GM21786 (cell line): Measurements from ENCODE around the gene DLGAP1.
"Not testable (repeated sequence)": the region's sequence is repeated elsewhere in the genome, so short reads cannot be mapped to it uniquely, and the experiment has no call there.

Source experiments
- ATAC-seq: cut with Tn5 transposase; IDR thresholded peaks from one replicate; pipeline ENCODE4 v1.9.1; 2021; ENCODE audit not compliant: unreplicated experiment

Gene DLGAP1

GRCh38 chr18:4455113-4455811 lies at the start of gene DLGAP1:
TSS of gene DLGAP1 (minus strand) at chr18:4455307.
- no peak for ATAC-seq

DNA sequence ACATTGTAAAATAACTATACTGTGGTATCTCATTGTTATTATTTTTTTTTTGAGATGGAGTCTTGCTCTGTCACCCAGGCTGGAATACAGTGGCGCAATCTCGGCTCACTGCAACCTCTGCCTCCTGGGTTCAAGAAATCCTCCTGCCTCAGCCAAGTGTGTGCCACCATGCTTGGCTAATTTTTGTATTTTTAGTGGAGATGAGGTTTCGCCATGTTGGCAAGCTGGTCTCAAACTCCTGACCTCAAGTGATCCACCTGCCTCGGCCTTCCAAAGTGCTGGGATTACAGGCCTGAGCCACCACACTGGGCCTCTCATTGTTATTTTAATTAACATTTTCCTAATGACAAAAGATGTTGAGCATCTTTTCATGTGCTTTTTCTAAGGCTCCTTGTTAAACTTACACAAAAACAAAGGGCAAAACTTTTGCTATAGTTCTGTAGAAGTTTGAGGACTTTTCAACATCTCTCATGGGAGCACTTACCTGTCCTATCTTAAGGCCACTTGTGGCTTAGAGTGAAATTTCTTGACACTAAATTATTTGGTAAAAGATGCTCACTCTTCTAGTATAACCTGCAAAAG lies 39.7 kb upstream of the DLGAP1 start:
- ATAC-seq = not testable (repeated sequence)

DNA sequence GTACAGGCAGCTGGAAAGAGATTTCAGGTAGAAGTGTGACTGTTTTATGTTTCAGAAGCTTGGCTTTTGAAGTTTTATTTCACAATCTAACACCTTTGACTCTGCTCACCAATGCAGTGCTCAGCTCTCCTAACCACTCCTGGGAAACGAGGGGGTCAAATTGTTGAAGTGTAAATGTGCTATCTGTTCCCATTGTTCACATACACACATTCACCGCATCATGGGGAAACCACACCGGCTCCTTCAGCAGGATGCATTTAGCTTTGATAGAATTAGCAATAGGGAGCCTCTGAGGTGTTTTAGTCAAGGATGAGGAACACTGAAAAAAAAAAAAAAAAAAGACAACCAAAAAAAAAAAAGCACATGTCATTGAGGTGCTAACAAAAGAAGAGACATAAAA lies 13.4 kb upstream of the DLGAP1 start:
- ATAC-seq = no peak

DNA sequence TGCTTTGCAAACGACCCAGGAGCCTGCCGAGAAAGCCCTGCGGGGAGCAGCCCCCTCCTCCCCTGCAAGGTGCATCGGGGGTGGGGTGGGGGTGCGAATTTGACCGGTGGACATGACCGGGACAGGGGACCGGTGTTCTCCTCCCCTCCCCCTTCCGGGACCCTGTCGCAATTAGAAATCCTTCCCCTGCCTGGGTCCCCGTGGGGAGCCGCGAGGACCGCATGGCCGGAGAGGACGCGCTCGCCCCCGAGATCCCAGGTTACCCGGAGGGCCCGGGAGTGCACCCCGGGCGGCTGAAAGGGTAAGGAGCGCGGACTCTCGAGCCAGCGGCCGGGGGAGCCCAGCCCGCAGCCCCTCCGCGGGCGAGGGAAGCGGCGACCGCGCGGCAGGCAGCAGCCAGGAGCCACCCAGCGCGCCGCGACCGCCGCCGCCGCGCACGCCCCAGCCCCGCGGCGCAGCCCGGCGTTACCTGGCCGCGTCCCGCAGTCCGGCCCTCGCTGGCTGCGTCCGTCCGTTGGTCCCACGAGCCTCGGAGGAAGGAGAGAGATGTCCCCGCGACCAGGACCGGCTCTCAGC lies 482 bp downstream of the DLGAP1 start:
- no peak for ATAC-seq

- no peak for ATAC-seq
Observed at GRCh38 chr18:4453874-4454536, 1.1 kb downstream of the DLGAP1 start.

DNA sequence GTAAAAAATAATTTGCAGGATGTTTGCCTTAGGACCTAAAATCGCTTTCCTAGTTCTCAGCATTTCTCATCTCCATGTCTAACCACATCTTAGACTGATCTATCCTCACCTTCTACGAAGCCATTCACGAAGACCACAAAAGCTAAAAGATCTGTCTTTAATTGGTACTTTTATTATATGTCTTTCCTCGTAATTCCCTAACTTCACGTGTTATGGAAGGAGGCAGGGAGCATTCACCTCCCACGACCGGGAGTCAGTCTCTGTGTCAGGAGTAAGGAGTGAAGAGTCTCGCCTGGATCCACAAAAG lies 1.6 kb downstream of the DLGAP1 start:
- ATAC-seq = no peak

DNA sequence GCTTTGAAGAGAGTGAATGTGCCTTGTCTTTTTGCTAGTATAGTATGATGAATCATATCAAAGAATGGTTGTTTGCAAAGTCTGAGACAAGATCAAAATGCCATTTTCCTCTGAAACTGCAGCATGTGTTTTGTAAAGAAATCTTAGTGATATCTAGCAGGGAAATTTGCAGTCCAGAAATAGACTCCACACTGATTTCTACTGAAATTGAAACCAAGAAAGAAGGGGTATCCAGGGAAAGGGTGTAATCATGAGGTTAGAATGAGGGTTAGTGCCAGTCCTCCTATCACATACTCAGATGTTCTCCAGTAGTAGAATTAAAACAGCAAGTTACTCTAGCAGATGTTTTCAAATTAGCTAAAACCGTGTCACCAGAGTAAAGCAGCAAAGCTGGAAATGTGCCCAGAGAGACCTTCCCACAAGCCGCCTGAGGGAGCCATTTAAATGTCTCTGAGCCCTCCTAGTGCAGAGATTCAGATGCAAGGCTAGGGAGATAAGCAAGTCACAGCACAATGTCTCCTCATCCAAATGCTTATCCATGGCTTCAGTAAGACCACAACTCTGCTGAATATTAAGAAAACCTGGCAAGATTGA lies 4.9 kb downstream of the DLGAP1 start:
- ATAC-seq = no peak

GRCh38 chr18:4445902-4446301 lies 9.2 kb downstream of the DLGAP1 start:
- ATAC-seq = no peak

- ATAC-seq = no peak
Observed at GRCh38 chr18:4444306-4444705, 10.8 kb downstream of the DLGAP1 start.

DNA sequence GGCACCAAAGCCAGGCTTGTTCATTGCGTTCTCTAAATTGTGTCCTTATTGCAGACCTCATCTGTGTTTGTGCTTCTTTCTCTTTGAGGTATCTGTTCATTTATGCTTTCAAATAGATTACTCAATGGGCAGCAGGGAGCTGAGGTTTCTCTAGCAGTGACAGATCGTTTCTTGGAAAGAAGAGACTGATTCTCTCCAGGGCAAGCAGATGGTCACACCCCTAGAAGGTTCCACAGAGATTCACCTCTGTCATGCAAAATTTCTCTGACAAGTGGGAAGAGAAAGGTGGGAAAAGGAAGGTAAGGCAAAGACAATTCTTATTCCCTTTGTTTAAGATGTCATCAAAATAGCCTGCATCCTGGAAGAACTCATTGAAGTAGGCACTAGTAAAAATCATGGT lies 14.0 kb downstream of the DLGAP1 start:
- no peak for ATAC-seq

DNA sequence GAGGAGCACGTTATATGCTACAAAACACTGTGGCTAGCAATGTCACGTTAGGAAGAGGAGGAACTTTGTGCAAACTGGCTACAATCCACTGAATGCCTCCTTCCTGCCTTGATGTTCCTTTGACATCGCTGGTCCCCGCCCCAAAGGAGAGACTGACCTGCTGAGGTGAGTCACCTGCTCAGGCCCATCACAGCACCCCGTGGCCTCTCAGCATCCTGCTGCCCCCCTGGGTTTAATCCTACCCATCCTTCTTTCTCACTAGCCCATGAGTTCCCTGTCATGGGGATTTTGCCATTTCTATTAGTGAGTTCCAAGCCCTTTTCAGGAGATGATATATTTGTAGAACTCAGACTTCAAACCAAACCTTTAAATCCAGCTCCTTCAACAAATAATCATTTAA lies 16.2 kb downstream of the DLGAP1 start:
- ATAC-seq = no peak

GRCh38 chr18:4433717-4434116 lies 21.4 kb downstream of the DLGAP1 start:
- ATAC-seq = no peak

GRCh38 chr18:4430836-4431235 lies 24.3 kb downstream of the DLGAP1 start:
- ATAC-seq = no peak

DNA sequence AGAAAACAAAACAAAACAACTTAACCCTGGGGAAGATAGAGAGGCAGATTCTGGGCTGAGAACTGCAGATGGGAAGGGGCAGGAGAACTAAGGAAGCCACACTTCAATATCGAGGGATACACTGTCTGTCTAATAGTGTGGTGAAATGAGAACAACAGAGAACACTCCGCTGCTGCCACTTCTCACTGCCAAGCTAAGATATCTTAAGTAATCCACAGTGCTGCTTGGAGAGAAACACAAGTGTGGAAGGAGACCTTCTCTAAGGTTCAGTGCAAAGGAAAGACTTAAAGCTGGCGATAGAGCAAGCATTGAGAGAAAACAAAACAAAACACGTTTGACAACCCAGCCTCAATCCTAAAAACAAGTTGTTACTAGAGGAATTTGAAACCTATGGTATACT lies 37.4 kb downstream of the DLGAP1 start:
- no peak for ATAC-seq

GRCh38 chr18:4416976-4417375 lies 38.1 kb downstream of the DLGAP1 start:
- ATAC-seq = no peak

DNA sequence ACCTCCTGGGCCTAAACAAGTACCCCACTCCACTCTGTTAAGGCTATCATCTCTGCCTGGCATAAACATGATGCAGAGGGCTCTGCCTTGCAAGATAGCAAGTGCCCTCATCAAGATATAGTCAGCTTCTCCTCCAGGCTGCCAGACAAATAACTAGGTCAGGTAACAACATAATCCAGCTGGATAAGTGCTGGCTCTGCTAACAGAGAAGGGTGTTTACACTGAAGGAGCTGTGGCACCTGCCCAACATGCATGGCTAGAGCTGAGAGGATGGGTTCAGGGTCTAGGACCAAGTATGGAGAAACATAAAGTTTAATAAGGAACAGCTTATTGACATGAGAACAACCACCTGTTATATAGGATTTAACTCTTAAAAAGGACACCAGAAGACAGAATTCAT lies 42.8 kb downstream of the DLGAP1 start:
- no peak for ATAC-seq

GRCh38 chr18:4406856-4407255 lies 48.3 kb downstream of the DLGAP1 start:
- no peak for ATAC-seq

DNA sequence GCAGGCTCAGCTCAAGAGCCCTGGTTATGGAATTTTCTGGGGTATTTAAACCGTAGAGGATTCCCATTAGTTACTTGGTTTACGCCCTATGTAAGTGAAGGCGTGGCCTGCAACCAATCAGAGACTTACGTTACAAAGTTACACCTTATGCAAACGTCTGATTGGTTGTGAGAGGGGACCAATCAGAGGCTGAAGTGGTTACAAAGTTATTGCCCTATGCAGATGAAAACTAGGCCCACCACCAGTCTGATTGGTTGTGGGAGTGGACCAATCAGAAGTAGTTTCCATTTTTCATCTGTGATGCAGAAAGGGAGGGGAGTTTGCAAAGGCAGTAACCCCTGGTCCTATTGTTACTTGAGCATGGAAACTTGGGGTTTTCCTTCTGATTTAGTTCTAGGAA lies 49.1 kb downstream of the DLGAP1 start:
- ATAC-seq = no peak

GRCh38 chr18:4403836-4404235 lies 51.3 kb downstream of the DLGAP1 start:
- no peak for ATAC-seq

- ATAC-seq = no peak
Observed at GRCh38 chr18:4400911-4401310, 54.2 kb downstream of the DLGAP1 start.

GRCh38 chr18:4399929-4400328 lies 55.2 kb downstream of the DLGAP1 start:
- ATAC-seq = no peak

GRCh38 chr18:4394700-4395099 lies 60.4 kb downstream of the DLGAP1 start:
- ATAC-seq = no peak
